ENCODE data around the gene PRKCE.

DNA sequence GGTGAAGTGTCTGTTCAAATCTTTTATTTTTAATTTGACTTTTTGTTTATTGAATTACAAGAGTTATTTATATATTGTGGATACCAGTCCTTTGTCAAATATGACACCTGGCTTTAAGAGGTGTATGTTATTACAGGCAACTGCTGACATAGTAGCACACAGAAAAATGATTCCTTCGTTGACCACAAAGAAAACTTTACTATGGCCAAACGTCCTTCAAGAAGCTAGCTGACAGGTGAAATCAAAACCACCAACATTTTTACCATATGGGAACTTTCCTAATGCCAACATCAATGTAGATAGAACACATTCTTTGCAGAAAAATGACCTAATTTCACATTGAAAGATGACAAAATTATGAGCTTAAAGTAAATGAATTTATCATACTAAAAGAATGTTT is 34.0 kb upstream of the PRKCE start:
- TF ChIP-seq, protein P1, sequence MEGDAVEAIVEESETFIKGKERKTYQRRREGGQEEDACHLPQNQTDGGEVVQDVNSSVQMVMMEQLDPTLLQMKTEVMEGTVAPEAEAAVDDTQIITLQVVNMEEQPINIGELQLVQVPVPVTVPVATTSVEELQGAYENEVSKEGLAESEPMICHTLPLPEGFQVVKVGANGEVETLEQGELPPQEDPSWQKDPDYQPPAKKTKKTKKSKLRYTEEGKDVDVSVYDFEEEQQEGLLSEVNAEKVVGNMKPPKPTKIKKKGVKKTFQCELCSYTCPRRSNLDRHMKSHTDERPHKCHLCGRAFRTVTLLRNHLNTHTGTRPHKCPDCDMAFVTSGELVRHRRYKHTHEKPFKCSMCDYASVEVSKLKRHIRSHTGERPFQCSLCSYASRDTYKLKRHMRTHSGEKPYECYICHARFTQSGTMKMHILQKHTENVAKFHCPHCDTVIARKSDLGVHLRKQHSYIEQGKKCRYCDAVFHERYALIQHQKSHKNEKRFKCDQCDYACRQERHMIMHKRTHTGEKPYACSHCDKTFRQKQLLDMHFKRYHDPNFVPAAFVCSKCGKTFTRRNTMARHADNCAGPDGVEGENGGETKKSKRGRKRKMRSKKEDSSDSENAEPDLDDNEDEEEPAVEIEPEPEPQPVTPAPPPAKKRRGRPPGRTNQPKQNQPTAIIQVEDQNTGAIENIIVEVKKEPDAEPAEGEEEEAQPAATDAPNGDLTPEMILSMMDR (conservative IDR thresholded peaks at IDR 0.05 in 1 of 2, IDR thresholded peaks at IDR 0.05 in 1 of 2; ENCODE audit: extremely low read depth in 1 of 2, insufficient read depth in 1 of 2, low read depth in 1 of 2, low read length in 2 of 2), result no peak
- TF ChIP-seq EZH2 (IDR thresholded peaks at IDR 0.05; ENCODE audit: borderline replicate concordance, low read length), result no peak

All from mammary epithelial cell (primary cell).